Lower lobe of right lung (tissue), 2 donors: ENCODE results near the gene TRIM65. TPM values are rescaled to one million over a fixed set of nuclear protein-coding genes. Genes with fewer than 3 reads are reported as not detected.

Source experiments
- ATAC-seq, 2 donors: fragments of 200-7000 bp; cut with Tn5 transposase; one replicate each; pipeline ENCODE4 v1.9.1; 2020 to 2022; ENCODE audit warnings: mild to moderate bottlenecking in 2 of 2, moderate library complexity in 2 of 2
- DNase-seq: peaks from one replicate; pipeline ENCODE4 v3.0.0-alpha.2; 2020
- H3K27ac ChIP-seq: fragments of 200-600 bp; one replicate; pipeline ENCODE4 v1.8.0; 2022
- H3K27me3 ChIP-seq: fragments of 200-600 bp; one replicate; pipeline ENCODE4 v1.8.0; 2022; ENCODE audit warnings: low read depth
- H3K36me3 ChIP-seq: fragments of 200-600 bp; one replicate; pipeline ENCODE4 v1.8.0; 2022; ENCODE audit warnings: mild to moderate bottlenecking
- H3K4me1 ChIP-seq: fragments of 200-600 bp; one replicate; pipeline ENCODE4 v1.8.0; 2022
- H3K4me3 ChIP-seq: fragments of 200-600 bp; one replicate; pipeline ENCODE4 v1.8.0; 2022; ENCODE audit warnings: mild to moderate bottlenecking
- H3K9me3 ChIP-seq: fragments of 200-600 bp; one replicate; pipeline ENCODE4 v1.8.0; 2022
- intact Hi-C: fragments of 100-400 bp; cut with DNase I; formaldehyde crosslinking; loops from one replicate; pipeline ENCODE4 v1.11.0; 2022
- total RNA-seq: library from RNA; stranded (reverse); fragmentation: NEBNext Ultra II Directional; extraction: Animal tissue kit (Norgen Biotek cat#: 25700); gene quantifications from one replicate; pipeline ENCODE4 v1.2.1, GENCODE V29; 2021
- TF ChIP-seq, protein P1 (sequence below): fragments of 200-600 bp; IDR thresholded peaks from one replicate; pipeline ENCODE4 v1.8.0; 2022; ENCODE audit warnings: antibody characterized with exemption, mild to moderate bottlenecking
- donor health status: DM: no; HTN: yes; CAD: no; lungs with severe emphysema.

TRIM65 gene
- total RNA-seq, 1 donor from 2014 or later: 32.4 TPM

DNA sequence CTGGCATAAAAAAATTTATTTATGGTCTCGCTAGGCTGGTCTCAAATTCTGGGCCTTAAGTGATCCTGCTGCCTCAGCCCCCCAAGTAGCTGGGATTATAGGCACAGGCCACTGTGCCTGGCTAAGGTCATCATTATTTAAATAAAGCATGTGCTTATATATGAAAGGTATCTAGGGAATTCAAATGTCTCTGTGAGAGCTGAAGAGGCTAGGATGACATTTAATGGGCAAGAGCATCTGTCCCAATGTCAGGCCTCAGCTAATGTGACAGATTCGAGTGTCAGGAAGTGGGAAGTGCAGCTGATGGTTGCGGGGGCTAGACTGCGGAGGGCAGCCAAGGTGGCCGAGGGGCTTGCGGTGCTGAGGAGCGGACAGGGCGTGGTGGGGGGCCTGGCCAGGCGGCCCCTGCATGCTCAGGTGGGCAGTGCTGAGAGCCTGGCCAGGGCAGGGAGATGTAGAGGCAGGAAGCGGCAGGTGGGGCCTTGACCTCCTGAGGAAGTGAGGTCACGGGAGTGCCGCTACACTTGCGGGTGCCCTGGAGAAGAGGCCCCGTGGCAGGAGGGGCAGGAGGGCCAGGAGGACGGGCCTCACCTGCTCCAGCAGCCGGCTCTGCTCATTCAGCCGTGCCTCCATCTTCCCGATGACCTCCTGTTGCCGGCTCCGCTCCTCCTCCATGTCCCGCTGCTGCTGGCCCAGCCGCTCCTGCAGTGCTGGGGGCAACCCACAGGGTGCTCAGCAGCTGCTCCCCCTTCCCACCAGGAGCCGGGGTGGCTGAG lies 20.6 kb upstream of the TRIM65 start:
- TF ChIP-seq, protein P1, sequence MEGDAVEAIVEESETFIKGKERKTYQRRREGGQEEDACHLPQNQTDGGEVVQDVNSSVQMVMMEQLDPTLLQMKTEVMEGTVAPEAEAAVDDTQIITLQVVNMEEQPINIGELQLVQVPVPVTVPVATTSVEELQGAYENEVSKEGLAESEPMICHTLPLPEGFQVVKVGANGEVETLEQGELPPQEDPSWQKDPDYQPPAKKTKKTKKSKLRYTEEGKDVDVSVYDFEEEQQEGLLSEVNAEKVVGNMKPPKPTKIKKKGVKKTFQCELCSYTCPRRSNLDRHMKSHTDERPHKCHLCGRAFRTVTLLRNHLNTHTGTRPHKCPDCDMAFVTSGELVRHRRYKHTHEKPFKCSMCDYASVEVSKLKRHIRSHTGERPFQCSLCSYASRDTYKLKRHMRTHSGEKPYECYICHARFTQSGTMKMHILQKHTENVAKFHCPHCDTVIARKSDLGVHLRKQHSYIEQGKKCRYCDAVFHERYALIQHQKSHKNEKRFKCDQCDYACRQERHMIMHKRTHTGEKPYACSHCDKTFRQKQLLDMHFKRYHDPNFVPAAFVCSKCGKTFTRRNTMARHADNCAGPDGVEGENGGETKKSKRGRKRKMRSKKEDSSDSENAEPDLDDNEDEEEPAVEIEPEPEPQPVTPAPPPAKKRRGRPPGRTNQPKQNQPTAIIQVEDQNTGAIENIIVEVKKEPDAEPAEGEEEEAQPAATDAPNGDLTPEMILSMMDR: no peak
- no peaks in the 10 kb centered on the region for H3K4me1 ChIP-seq
- H3K9me3 ChIP-seq: no peaks in the 10 kb centered on the region
- intact Hi-C loops: no loop called here
- no peak for DNase-seq
- no peak overlapping the region for H3K4me3 ChIP-seq
- H3K36me3 ChIP-seq: peaks cover 8% of the 10 kb centered on the region
- H3K27ac ChIP-seq: no peak overlapping the region
- ATAC-seq: no peak
- no peaks in the 10 kb centered on the region for H3K27me3 ChIP-seq

DNA sequence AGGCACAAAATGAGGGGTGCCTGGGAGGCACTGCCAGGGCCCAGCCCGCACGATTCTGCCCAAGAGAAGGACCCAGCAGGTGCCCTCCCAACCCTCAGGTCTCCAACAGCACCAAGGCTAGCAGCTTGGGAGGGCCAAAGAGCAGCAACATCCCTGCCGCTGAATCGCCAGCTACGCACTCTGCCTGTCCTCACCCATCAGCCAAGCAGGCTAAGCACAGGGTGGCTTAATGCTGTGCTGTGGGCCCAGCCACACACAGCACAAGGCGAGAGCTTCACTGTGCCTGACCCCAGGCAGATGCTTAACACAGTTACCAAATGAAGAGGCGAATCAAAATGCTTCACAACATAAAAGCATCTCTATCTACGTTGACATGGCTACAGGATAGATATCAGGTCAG lies 18.5 kb upstream of the TRIM65 start:
- no peak for DNase-seq
- H3K9me3 ChIP-seq: no peaks in the 10 kb centered on the region
- no peak overlapping the region for H3K27ac ChIP-seq
- TF ChIP-seq, protein P1: no peak
- peaks cover 8% of the 10 kb centered on the region for H3K36me3 ChIP-seq
- H3K4me3 ChIP-seq: no peak overlapping the region
- no peak for ATAC-seq
- H3K4me1 ChIP-seq: peaks cover 7% of the 10 kb centered on the region
- intact Hi-C loops: no loop called here
- no peaks in the 10 kb centered on the region for H3K27me3 ChIP-seq

GRCh38 chr17:75914643-75915267 lies 18.0 kb upstream of the TRIM65 start:
- ATAC-seq: no peak
- Histone ChIP-seq H3K36me3 (peaks cover 8% of the 10 kb centered on the region), H3K27ac (no peak overlapping the region), H3K4me3 (no peak overlapping the region), H3K27me3 (no peaks in the 10 kb centered on the region), H3K4me1 (peaks cover 12% of the 10 kb centered on the region), H3K9me3 (no peaks in the 10 kb centered on the region)
- DNase-seq: no peak
- TF ChIP-seq, protein P1: no peak
- intact Hi-C loops: no loop called here

DNA sequence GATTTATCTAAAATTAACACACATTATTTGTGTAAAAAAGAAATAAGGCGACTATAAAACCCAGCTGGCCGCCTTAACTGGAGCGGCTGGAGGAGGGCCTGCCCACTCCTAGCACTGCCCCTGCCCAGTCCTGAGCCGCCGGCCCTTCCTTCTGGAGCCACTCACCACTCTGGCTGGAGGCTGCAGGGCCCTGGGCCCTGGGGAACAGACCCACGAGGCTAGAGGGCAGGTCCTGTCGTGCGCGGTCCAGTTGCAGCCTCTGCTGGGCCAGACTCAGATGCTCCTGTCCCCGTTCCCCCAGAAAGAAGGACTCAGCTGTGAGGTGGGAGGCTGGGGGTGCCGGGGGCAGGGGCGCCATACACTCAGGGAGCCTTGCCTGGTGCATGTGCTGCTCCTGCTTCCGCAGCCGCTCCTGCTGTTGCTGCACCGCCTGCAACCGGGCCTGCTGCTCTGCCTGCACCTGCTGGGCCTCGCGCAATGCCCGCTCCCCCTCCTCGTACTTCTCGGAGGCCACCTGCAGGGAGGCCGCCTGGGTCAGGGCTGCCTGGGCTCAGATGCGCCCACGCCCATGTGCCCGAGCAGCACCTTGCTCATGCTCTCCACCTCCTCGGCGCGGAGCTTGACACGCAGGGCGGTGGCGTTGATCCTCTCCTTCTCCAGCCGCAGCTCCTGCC lies 16.9 kb upstream of the TRIM65 start:
- DNase-seq: no peak
- Histone ChIP-seq H3K4me1 (peaks cover 22% of the 10 kb centered on the region), H3K9me3 (no peaks in the 10 kb centered on the region), H3K27ac (no peak overlapping the region), H3K27me3 (no peaks in the 10 kb centered on the region), H3K36me3 (peaks cover 8% of the 10 kb centered on the region), H3K4me3 (no peak overlapping the region)
- intact Hi-C loops: no loop called here
- TF ChIP-seq, protein P1: no peak
- no peak for ATAC-seq

GRCh38 chr17:75910699-75911098 lies 13.9 kb upstream of the TRIM65 start:
- no peak overlapping the region for H3K4me3 ChIP-seq
- peak overlapping the region; percentile 2 for H3K27ac ChIP-seq
- TF ChIP-seq, protein P1: no peak
- H3K9me3 ChIP-seq: no peaks in the 10 kb centered on the region
- peaks cover 36% of the 10 kb centered on the region for H3K4me1 ChIP-seq
- no peak for DNase-seq
- H3K36me3 ChIP-seq: peaks cover 8% of the 10 kb centered on the region
- intact Hi-C loops: no loop called here
- peak; percentile 28 to 54 for ATAC-seq
- no peaks in the 10 kb centered on the region for H3K27me3 ChIP-seq
